HTERT RPE-1 (cell line): ENCODE results near the gene AGPAT1.

ENCODE experiments used
- in situ Hi-C: fragments of 300-500 bp; cut with MboI; formaldehyde crosslinking; loops from 4 replicates; pipeline ENCODE4 v1.14.3; 2020; ENCODE audit warnings: low sequenced_read_pairs

The AGPAT1 gene

DNA sequence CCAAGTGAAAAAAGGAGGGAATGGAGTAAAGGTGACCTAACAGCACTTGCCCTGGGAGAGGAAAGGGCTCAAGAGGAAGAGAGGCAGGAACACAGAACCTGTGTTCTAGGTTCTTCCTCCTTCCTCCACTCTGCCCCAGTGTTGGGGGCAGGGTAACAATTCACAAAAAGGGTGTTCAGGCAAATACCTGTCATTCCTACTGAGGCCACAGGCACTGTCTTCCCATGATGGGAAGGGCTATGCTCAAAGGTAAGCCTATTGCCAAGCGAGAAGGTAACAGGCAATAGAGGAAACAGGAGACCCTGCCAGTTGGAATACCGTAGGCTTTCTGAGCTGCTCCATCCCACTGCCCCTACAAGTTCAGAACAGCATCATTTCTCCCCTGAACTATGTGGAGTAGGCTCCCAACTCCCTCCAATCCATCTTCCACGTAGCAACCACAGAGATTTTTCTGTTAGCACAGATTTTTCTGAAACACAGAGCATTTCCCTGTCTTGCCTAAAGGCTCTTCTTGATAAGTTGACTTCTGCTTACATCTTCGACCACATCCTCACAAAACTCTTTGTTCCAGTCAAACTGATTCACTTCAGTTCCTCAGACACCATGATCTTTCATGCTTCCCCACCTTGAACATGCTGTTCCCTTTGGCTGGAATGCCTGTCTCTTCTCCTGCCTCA lies 2.7 kb downstream of the AGPAT1 start:
- in situ Hi-C loops = no loop called here

DNA sequence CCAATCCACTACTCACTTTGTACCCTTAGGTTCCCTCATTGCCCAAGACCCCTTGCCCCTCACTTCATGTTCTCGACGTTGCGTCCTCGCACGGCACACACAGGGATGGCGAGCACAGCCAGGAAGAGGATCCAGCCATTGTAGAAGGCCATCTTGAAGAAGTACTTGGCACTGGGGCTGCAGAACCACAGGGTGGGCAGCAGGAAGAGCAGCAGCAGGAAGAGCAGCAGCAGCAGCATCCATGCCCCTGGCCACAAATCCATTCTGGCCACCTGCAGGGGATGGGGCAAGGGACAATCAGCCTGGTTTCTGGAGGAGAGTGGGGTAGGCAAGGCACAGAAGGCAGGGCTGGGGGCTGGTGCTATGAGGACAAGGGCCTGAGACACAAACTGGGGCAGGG lies 4.7 kb downstream of the AGPAT1 start:
- in situ Hi-C loops = no loop called here

DNA sequence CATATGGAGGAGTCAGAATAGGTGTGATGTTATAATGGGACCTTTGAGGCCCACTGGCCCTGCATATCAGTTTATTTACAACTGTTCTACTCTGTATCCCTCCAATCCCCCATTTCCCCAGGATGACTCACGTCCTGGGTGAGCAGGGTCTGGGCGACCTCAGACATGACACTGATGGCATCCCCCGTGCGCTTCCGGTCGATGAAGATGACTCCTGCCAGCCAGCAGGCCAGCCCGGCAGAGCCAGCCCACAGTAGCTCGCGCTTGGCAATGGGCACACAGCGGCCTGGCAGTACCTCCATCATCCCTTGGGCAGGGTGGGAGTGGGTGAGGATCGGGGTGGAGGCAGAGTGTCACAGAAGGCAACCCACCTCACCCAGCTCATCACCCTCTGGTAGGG lies 5.6 kb downstream of the AGPAT1 start:
- in situ Hi-C loops = no loop called here

DNA sequence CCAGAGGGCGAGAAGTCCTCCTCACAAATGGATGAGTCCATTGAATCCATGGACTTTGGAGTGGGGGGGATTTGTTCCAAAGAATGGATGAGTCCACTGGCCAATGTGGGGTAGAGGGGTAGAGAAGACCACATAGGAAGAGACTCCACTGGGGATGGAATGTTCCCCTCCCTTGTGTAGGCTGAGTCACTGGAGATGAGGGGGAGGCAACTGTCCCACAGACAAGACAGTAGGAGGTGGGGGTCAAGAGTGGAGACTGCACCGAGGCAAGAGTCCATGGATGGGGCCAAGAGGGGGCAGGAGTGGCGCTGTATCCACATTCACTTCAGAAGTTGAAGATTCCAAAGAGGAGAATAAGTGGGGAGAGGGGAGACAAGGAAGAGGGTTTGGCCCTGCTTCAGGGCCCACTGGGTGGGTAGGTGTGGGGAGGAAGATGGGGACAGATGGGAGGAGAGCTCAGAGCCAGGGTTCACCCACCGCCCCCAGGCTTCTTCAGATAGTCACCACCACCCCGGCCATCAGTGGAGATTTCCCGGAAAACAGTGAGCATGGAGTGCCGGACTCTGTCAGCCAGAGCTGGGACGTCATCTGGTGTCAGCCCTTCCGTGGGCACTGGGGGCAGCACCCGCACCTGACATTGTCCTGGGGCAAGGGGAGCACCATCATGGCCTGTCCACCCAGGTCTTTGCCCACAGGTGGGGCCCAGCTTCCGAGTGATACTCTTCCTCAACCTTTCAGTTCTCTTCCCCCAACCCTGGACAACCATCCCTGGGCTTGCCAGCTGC lies 6.9 kb downstream of the AGPAT1 start:
- in situ Hi-C loops = no loop called here

DNA sequence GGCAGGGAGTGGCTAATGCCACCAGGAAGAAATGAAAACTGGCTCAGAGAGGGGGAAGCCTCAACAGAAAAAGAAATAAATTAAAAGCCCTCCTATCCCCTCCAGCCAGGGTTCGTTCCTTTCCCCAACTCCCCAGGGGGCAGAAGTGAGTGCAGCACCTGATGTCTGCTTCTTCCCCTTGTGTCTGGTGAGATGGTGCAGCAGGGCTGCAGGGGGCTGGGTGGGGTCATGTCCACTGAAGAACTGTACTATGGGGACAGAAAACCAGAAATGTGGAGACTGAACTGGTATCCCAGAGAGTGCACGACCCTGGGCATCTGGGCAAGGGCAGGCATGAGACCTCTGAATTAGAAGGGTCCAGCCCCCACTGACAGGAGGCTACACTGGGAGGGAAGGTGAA lies 7.5 kb downstream of the AGPAT1 start:
- in situ Hi-C loops = no loop called here

DNA sequence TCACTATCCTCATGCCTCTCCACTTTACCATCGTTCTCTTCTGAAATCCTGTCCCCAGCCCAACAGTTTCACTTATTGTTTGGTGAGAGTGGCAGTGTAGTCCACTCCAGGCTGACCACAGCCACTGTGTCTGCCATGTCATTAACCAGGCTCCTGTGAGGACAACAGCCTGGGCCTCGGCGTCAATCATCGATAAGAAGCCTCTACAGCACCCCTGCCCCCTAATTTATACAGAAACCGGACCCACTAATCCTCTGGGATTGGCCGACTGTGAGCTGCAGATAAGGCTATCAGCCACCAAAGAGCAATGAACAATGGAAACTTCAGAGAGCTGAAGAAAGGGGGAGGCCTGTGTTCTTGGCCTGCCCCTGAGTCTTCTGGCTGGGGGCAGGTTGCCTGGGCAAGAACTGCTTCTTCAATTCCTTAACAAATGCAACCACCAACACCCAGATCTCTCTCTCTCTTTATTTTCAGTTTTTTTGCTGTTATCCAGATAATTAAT lies 8.1 kb downstream of the AGPAT1 start:
- in situ Hi-C loops = no loop called here

DNA sequence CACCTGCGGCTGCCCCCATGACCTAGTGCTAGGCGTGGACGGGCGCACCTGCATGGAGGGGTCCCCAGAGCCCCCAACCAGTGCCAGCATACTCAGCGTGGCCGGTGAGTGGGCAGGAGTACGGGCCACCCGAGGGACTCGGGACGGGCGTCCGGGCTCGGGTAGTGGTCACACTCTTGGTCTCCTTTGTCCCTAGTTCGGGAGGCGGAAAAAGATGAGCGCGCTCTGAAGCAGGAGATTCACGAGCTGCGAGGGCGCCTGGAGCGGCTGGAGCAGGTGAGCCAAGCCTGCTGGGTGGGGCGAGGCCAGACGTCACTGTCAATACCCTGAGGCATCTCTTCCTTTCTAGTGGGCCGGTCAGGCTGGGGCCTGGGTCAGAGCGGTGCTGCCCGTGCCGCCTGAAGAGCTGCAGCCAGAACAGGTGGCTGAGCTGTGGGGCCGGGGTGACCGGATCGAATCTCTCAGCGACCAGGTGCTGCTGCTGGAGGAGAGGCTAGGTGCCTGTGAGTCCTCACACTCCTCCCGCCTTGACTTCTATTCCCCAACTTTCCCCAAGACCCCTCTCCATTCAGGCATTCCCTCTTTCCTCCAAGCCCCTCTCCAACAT lies 8.6 kb downstream of the AGPAT1 start:
- in situ Hi-C loops = no loop called here

DNA sequence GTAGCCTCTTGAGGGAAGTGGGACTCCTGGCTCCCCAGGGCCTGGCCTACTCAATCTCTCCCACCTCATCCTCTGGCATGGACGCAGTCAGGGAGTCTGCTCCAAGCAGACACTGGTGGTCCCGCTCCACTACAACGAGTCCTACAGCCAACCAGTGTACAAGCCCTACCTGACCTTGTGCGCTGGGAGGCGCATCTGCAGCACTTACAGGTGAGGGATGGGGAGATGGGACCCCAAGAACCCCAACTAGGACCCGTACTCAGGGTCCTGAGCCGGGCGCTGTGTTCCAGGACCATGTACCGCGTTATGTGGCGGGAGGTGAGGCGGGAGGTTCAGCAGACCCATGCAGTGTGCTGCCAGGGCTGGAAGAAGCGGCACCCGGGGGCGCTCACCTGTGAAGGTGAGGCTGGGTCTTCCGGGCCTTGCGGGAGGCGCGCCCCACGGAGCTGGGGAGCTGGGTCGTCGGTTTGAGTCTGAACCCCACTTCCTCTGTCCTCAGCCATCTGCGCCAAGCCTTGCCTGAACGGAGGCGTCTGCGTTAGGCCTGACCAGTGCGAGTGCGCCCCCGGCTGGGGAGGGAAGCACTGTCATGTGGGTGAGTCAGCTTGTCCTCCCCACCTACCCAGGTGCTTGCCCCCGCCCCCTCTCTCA lies 9.3 kb downstream of the AGPAT1 start:
- in situ Hi-C loops = no loop called here

DNA sequence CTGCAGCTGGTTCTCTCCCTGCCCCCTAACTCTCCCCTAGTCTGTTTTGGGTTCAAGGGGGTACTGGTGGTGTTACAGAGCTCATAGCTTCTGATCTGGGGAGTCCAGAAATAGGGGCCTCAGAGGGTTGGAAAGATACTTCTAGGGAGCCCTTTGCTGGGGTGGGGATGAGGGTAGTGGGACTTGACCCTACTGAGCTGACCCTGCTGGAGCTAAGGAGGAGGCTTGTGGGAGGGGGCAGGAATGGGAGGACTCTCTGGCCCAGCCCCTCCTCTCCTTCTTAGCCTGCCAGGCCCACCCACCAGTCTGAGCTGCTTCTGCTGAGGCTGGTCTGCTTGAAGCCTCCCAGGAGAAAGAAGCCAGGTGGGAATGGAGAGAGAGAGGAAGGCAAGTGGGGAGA lies 11.6 kb downstream of the AGPAT1 start, which contains the start of gene EGFL8:
Gene EGFL8 (plus strand): TSS at position 301 of the 400 bp plus-strand sequence. CDS start 1,571 bp downstream, outside the sequence.
- in situ Hi-C loops = no loop called here

DNA sequence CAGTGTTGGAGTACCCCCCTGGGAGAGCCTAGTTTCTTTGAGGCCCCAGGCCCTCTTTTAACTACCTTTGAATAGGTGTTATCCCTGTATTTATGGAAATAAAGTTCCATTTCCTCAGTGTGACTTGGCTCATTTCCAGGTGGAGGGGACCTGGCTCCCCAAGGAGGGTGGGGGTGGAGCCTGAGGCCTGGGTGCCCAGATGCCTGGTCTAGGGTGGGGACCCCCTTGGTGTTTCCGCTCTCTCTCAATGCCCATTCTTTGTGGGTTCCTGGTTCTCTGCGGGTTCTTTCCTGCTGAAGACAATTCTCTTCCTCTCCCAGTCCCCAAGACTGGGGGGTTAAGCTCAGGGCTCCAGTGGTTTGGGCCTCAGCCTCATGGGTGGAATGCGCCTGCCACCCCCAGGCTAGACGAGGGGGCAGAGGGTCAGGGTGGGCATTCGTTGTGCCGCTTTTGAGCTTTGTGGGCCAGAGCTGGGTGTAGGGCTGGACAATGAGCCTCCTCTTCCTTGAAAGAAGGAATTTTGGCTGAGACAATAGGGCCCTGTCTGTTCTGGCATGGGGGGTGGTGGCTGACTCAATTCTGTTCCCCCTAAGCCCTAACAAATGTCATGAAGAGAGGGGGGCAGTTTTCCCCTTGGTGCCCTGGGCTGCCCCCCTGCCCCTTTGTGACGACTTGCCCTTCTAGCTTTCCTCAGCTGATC lies 12.2 kb downstream of the AGPAT1 start:
- in situ Hi-C loops = no loop called here

DNA sequence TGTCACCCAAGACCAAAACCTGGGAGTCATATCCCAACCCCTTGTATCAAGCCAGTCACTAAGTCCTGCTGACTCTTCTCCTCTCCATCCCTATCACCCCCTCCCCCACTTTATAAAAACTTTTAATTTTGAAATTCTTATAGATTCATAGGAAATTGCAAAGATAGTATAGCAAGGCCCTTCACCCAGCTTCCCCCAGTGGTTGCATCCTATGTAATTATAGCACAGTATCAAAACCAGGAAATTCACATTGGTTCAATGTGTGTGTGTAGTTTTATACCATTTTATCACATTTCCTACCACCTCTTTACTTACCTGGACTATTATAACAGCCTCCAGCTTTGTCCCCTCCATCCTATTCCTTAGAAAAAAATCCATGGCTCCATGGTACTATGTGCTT lies 17.8 kb downstream of the AGPAT1 start:
- in situ Hi-C loops = no loop called here

DNA sequence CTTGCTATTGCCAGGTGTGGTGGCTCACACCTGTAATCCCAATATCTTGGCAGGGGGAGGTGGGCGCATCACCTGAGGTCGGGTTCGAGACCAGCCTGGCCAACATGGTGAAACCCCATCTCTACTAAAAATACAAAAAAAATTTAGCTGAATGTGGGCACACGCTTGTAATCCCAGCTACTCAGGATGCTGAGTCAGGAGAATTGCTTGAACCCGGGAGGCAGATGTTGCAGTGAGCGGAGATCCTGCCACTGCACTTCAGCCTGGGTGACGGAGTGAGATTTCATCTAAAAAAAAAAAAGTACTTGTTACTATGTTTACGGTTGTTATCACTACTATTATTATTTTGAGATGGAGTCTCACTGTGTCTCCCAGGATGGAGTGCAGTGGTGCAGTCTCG lies 19.0 kb downstream of the AGPAT1 start:
- in situ Hi-C loops = no loop called here

DNA sequence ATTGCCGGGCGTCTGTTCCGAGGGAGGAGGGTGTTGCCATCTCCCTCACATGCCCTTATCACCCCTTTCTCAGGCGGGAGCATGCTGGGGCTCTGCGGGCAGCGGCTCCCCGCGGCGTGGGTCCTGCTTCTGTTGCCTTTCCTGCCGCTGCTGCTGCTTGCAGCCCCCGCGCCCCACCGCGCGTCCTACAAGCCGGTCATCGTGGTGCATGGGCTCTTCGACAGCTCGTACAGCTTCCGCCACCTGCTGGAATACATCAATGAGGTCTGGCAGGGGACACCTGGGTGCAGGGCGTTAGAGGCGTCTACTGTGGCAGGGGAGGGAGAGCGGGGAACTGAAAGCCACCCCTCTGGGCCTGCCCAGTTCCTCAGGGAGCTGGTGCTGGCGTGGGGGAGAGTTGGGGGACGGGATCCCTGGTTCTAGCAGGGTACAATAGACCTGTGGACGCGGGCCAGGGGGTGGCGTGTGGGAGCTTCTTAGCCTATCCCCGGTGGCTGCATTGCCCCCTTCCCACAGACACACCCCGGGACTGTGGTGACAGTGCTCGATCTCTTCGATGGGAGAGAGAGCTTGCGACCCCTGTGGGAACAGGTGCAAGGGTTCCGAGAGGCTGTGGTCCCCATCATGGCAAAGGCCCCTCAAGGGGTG lies 21.2 kb downstream of the AGPAT1 start:
- in situ Hi-C loops = no loop called here

DNA sequence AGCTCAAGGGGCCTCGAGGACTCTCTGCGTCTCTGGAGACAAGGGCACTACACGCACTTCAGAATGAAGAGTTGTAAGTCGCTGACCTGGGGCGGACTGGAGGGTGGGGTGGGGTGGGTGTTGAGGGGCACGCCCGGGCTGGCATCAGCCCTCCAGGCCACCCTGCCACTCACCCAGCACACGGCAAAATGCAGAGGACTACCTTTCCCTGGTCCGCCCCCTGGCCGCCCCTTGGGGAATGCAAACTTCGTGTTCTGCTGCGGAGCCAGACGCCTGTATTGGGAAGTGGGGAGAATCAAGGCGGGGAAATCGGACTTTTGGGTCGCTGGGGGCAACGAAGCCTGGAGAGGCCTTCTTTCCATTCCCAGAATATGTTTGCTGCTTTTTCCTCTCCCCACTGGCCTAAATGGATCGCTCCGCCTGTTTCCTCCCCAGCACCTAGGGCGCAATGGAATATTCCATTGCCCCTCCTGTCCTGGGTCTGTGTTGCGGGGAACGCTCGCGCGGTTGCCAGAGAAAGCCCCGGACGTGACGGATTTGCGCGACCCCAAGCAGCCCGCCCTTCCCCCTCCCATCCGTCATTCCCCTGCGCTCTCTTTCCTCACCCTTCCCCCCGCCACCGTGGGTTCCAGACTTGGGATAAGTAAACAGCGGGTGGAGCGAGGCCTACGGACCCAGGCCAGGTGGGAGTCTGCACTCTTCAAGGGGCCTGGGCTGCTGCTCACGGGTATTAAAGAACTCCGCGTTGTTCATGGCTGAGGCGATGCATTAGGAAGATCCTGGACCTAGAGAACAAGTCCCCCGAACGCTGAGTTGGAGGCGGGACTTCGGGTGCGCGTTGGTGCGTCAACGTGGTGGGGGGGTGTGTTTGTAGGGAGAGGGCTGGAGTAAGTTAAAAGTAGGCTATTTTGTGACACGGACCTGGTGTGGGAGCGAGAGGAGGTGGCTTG lies 22.0 kb downstream of the AGPAT1 start, which contains the start of gene PPT2:
Gene PPT2 (plus strand): TSS at position 578 of the 950 bp plus-strand sequence. CDS start 454 bp downstream, outside the sequence.
- in situ Hi-C loops = no loop called here

DNA sequence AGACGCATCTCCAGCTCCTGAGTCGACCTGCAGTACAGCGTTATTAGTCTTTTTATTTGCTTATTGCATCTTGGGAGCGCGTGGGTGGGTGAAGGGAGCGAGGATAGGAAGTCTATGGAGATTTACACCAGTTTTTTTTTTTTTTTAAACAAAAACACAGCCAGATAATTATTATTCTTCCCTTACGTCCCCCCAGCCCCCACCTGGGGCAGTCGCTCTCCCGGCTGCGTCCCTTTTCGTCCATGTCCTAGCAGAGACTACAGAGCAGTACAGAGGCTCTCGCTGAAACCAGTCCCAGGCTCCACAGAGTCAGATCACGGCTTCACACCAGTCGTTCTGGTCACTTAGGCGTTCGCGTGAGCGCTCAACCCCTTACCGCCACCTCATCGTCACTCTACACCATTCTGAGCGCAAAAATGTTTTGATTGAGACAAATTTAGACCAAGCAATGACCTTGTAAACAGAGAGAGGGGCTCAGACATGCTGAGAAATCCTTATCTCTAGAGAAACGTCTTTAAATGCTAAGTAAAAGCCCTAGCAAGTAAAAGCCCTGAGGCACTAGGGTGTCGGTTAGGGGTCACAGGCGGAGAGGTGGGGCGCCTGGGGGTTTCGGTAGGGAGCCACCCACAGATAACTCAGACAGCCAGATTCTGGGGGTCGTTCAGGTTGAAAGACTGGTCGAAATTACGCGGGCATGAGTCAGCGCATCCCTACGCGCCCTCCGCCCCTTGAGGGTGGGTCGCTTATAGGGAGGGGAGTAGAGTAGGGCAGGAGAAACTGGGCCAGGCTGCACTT lies 22.9 kb downstream of the AGPAT1 start:
- in situ Hi-C loops = no loop called here

DNA sequence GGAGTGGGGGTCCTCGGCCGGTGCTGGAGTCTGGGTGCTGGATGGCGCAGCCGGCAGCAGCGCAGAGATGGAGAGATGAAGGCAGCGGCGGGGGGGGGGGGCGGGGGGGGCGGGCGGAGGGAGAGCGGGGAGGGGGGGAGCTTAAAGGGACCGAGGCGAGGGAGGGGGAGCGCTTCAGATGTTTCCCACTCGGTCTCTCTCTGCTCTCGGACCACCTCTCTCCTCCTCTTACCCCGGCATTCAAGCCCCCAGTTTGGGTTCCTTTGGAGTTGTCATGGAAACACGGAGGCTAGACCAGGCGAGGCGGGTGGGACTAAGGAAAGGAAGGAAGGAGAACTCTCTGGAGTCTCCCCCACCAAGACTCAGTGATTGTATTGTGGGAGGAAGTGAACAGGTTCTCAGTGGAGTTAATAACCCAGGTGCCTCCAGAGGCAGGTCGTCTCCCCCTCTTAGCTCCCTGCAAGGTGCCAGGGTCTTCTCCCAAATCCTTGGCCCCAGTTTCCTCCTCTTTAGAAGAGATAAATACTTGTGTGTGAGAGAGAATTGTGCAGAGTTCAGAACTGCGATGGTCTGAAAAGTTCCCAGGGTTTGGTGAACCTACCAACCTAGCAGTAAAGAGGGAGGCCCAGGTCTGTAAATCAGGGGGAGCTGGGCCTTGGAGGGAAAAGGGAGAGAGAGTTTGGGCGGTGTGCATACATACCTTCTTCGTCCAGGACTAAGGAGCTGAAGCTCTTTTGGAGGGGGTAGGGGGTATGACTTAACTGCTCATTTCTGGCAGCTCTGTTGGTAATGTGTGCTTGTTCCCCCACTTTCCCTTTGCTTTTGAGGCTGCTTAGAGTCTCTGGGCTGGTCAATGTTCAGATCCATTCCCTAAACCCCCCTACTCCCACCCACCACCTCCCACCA lies 23.8 kb downstream of the AGPAT1 start, which contains the start of gene PRRT1:
Gene PRRT1 (minus strand): TSS at position 77 of the 906 bp plus-strand sequence. CDS start 112 bp downstream, outside the sequence.
- in situ Hi-C loops = no loop called here
